WTC11 (cell line): ENCODE measurements around the gene C20orf144. TPM values are rescaled to one million over a fixed set of nuclear protein-coding genes. Genes with fewer than 3 reads are reported as not detected.

Experiments used
- ELF4 ChIP-seq: sonication (generic); formaldehyde crosslinking; IDR thresholded peaks from 2 replicates; pipeline ENCODE4 v1.8.1; 2022; ENCODE audit warnings: low read depth, mild to moderate bottlenecking, moderate library complexity, missing genetic modification reagents
- ETV6 ChIP-seq: sonication (generic); formaldehyde crosslinking; IDR thresholded peaks from 2 replicates; pipeline ENCODE4 v1.8.1; 2022; ENCODE audit warnings: mild to moderate bottlenecking, missing genetic modification reagents
- FOXK1 ChIP-seq: sonication (generic); formaldehyde crosslinking; IDR thresholded peaks from 2 replicates; pipeline ENCODE4 v1.8.0; 2022; ENCODE audit warnings: mild to moderate bottlenecking, moderate library complexity, missing genetic modification reagents
- GRHL2 ChIP-seq: fragments of 250-450 bp; sonication (Bioruptor Pico); IDR thresholded peaks from 2 replicates; pipeline ENCODE4 v1.8.0; 2022; ENCODE audit warnings: mild to moderate bottlenecking, moderate library complexity; ENCODE audit not compliant: insufficient replicate concordance, severe bottlenecking
- NFATC4 ChIP-seq: fragments of 250-450 bp; sonication (Bioruptor Pico); IDR thresholded peaks from 2 replicates; pipeline ENCODE4 v1.9.0; 2021; ENCODE audit warnings: mild to moderate bottlenecking
- RORB ChIP-seq: fragments of 250-450 bp; sonication (Bioruptor Pico); IDR thresholded peaks from 2 replicates; pipeline ENCODE4 v1.9.0; 2021; ENCODE audit warnings: mild to moderate bottlenecking
- SMAD3 ChIP-seq: sonication (generic); formaldehyde crosslinking; IDR thresholded peaks from 2 replicates; pipeline ENCODE4 v1.8.0; 2022; ENCODE audit warnings: missing genetic modification reagents, mild to moderate bottlenecking, borderline replicate concordance
- TEAD1 ChIP-seq: sonication (generic); formaldehyde crosslinking; IDR thresholded peaks from 2 replicates; pipeline ENCODE4 v1.8.0; 2022; ENCODE audit warnings: mild to moderate bottlenecking, missing genetic modification reagents
- ZBTB21 ChIP-seq: sonication (generic); formaldehyde crosslinking; IDR thresholded peaks from 2 replicates; pipeline ENCODE4 v1.8.1; 2023; ENCODE audit warnings: mild to moderate bottlenecking, missing genetic modification reagents, borderline replicate concordance
- ZNF219 ChIP-seq: sonication (generic); formaldehyde crosslinking; IDR thresholded peaks from 2 replicates; pipeline ENCODE4 v1.8.0; 2023; ENCODE audit warnings: missing genetic modification reagents, mild to moderate bottlenecking, borderline replicate concordance
- ZNF232 ChIP-seq: sonication (generic); formaldehyde crosslinking; IDR thresholded peaks from 2 replicates; pipeline ENCODE4 v1.8.0; 2022; ENCODE audit warnings: mild to moderate bottlenecking, missing genetic modification reagents
- ZNF263 ChIP-seq: sonication (generic); formaldehyde crosslinking; IDR thresholded peaks from 2 replicates; pipeline ENCODE4 v1.8.1; 2022; ENCODE audit warnings: low read depth, mild to moderate bottlenecking, moderate library complexity, missing genetic modification reagents
- total RNA-seq: library from RNA; stranded (reverse); gene quantifications from 3 replicates; pipeline ENCODE4 v1.2.3, GENCODE V29; 2021
- TF ChIP-seq, protein P1 (sequence below): sonication (generic); formaldehyde crosslinking; IDR thresholded peaks from 2 replicates; pipeline ENCODE4 v1.8.1; 2023; ENCODE audit warnings: mild to moderate bottlenecking, missing genetic modification reagents, borderline replicate concordance
- TF ChIP-seq, protein P2 (sequence below): fragments of 250-450 bp; sonication (Bioruptor Pico); IDR thresholded peaks from 2 replicates; pipeline ENCODE4 v1.9.0; 2021; ENCODE audit warnings: mild to moderate bottlenecking
- TF ChIP-seq, protein P3 (sequence below): fragments of 250-450 bp; sonication (Bioruptor Pico); IDR thresholded peaks from 2 replicates; pipeline ENCODE4 v1.9.0; 2021; ENCODE audit warnings: mild to moderate bottlenecking
- TF ChIP-seq, protein P4 (sequence below): sonication (generic); formaldehyde crosslinking; IDR thresholded peaks from 2 replicates; pipeline ENCODE4 v1.8.1; 2022; ENCODE audit warnings: mild to moderate bottlenecking, moderate library complexity, missing genetic modification reagents
- TF ChIP-seq, protein P5 (sequence below): sonication (generic); formaldehyde crosslinking; IDR thresholded peaks from 2 replicates; pipeline ENCODE4 v1.8.1; 2023; ENCODE audit warnings: mild to moderate bottlenecking, moderate library complexity, missing genetic modification reagents
- TF ChIP-seq, protein P6 (sequence below): sonication (generic); formaldehyde crosslinking; IDR thresholded peaks from 2 replicates; pipeline ENCODE4 v1.8.0; 2023; ENCODE audit warnings: missing genetic modification reagents
- TF ChIP-seq, protein P7 (sequence below): sonication (generic); formaldehyde crosslinking; IDR thresholded peaks from 2 replicates; pipeline ENCODE4 v1.8.1; 2023; ENCODE audit warnings: mild to moderate bottlenecking, missing genetic modification reagents, moderate library complexity
- TF ChIP-seq, protein P8 (sequence below): fragments of 200-600 bp; IDR thresholded peaks from 2 replicates; pipeline ENCODE4 v1.8.0; 2022; ENCODE audit warnings: antibody characterized with exemption
- TF ChIP-seq, protein P9 (sequence below): sonication (generic); formaldehyde crosslinking; IDR thresholded peaks from 2 replicates; pipeline ENCODE4 v1.8.1; 2023; ENCODE audit warnings: mild to moderate bottlenecking, missing genetic modification reagents, moderate library complexity
- TF ChIP-seq, protein P10 (sequence below): sonication (generic); formaldehyde crosslinking; IDR thresholded peaks from 2 replicates; pipeline ENCODE4 v1.8.1; 2022; ENCODE audit warnings: mild to moderate bottlenecking, missing genetic modification reagents, moderate library complexity, borderline replicate concordance

The C20orf144 gene
- total RNA-seq, 1 experiment from 2014 or later, result 0.09 TPM

DNA sequence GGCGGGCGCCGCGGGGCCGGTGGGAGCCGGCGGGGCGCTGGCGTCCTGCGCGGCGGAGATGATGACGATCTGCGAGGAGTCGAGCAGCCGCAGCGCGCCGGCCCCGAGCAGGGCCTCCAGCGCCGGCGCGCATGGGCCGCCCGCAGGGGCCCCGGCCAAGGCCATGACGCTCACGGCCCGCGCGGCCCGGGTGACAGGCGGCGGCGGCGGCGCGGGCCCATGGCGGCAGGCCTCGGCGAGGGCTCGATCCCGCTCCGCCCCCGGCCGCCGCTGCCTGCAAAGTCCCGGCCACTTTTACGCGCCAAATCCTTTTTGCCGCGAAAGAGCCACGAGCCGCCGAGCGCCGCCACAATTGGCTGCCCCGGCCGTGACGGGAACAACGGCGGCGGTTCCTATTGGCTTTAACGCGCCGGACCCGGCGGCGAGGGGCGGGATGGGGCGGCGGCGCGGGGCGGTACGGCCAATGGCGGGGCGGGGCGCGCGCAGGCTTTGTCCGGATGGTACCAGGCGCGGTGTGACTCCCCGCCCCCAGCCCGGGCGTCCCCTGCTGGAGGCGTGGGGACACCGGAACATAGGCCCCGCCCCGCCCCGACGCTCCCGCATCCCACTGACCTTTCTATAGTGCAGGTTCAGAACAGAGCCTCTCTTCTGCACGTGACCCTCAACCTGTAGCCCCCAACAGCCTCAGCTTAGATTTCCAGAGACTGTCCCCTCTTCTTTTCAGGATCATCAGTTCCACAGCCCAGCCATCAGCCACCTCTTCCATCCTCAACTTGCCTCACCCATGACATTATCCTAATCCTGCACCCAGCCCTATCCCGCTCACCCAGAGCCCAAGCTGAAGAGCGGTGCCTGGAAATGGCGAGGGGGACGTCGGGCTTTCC is 24.2 kb downstream of the C20orf144 start, which contains the start of gene E2F1 (continued):
- TF ChIP-seq, protein P1, sequence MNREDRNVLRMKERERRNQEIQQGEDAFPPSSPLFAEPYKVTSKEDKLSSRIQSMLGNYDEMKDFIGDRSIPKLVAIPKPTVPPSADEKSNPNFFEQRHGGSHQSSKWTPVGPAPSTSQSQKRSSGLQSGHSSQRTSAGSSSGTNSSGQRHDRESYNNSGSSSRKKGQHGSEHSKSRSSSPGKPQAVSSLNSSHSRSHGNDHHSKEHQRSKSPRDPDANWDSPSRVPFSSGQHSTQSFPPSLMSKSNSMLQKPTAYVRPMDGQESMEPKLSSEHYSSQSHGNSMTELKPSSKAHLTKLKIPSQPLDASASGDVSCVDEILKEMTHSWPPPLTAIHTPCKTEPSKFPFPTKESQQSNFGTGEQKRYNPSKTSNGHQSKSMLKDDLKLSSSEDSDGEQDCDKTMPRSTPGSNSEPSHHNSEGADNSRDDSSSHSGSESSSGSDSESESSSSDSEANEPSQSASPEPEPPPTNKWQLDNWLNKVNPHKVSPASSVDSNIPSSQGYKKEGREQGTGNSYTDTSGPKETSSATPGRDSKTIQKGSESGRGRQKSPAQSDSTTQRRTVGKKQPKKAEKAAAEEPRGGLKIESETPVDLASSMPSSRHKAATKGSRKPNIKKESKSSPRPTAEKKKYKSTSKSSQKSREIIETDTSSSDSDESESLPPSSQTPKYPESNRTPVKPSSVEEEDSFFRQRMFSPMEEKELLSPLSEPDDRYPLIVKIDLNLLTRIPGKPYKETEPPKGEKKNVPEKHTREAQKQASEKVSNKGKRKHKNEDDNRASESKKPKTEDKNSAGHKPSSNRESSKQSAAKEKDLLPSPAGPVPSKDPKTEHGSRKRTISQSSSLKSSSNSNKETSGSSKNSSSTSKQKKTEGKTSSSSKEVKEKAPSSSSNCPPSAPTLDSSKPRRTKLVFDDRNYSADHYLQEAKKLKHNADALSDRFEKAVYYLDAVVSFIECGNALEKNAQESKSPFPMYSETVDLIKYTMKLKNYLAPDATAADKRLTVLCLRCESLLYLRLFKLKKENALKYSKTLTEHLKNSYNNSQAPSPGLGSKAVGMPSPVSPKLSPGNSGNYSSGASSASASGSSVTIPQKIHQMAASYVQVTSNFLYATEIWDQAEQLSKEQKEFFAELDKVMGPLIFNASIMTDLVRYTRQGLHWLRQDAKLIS (CRISPR knock-in tag), result no peak
- TF ChIP-seq ZNF263 (CRISPR knock-in tag), result no peak
- TF ChIP-seq ZBTB21, result no peak
- peak; percentile 85; the same call in 1 of the 2 replicates for TF ChIP-seq TEAD1 (CRISPR knock-in tag)
- peak; percentile 83; the same call in 1 of the 2 replicates for TF ChIP-seq ZNF232
- TF ChIP-seq, protein P2, sequence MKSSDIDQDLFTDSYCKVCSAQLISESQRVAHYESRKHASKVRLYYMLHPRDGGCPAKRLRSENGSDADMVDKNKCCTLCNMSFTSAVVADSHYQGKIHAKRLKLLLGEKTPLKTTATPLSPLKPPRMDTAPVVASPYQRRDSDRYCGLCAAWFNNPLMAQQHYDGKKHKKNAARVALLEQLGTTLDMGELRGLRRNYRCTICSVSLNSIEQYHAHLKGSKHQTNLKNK (CRISPR knock-in tag), result no peak
- TF ChIP-seq, protein P3, sequence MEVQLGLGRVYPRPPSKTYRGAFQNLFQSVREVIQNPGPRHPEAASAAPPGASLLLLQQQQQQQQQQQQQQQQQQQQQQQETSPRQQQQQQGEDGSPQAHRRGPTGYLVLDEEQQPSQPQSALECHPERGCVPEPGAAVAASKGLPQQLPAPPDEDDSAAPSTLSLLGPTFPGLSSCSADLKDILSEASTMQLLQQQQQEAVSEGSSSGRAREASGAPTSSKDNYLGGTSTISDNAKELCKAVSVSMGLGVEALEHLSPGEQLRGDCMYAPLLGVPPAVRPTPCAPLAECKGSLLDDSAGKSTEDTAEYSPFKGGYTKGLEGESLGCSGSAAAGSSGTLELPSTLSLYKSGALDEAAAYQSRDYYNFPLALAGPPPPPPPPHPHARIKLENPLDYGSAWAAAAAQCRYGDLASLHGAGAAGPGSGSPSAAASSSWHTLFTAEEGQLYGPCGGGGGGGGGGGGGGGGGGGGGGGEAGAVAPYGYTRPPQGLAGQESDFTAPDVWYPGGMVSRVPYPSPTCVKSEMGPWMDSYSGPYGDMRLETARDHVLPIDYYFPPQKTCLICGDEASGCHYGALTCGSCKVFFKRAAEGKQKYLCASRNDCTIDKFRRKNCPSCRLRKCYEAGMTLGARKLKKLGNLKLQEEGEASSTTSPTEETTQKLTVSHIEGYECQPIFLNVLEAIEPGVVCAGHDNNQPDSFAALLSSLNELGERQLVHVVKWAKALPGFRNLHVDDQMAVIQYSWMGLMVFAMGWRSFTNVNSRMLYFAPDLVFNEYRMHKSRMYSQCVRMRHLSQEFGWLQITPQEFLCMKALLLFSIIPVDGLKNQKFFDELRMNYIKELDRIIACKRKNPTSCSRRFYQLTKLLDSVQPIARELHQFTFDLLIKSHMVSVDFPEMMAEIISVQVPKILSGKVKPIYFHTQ (CRISPR knock-in tag), result no peak
- no peak for TF ChIP-seq RORB (CRISPR knock-in tag)
- TF ChIP-seq, protein P4, sequence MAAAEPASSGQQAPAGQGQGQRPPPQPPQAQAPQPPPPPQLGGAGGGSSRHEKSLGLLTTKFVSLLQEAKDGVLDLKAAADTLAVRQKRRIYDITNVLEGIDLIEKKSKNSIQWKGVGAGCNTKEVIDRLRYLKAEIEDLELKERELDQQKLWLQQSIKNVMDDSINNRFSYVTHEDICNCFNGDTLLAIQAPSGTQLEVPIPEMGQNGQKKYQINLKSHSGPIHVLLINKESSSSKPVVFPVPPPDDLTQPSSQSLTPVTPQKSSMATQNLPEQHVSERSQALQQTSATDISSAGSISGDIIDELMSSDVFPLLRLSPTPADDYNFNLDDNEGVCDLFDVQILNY, result peak; percentile 97
- TF ChIP-seq, protein P5, sequence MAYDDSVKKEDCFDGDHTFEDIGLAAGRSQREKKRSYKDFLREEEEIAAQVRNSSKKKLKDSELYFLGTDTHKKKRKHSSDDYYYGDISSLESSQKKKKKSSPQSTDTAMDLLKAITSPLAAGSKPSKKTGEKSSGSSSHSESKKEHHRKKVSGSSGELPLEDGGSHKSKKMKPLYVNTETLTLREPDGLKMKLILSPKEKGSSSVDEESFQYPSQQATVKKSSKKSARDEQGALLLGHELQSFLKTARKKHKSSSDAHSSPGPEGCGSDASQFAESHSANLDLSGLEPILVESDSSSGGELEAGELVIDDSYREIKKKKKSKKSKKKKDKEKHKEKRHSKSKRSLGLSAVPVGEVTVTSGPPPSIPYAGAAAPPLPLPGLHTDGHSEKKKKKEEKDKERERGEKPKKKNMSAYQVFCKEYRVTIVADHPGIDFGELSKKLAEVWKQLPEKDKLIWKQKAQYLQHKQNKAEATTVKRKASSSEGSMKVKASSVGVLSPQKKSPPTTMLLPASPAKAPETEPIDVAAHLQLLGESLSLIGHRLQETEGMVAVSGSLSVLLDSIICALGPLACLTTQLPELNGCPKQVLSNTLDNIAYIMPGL (CRISPR knock-in tag), result 0 out of 2 replicates have a peak, but pooled peaks have one; percentile 38
- no peak for TF ChIP-seq ELF4 (CRISPR knock-in tag)
- TF ChIP-seq, protein P6, sequence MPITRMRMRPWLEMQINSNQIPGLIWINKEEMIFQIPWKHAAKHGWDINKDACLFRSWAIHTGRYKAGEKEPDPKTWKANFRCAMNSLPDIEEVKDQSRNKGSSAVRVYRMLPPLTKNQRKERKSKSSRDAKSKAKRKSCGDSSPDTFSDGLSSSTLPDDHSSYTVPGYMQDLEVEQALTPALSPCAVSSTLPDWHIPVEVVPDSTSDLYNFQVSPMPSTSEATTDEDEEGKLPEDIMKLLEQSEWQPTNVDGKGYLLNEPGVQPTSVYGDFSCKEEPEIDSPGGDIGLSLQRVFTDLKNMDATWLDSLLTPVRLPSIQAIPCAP (CRISPR knock-in tag), result no peak
- TF ChIP-seq SMAD3 (CRISPR knock-in tag), result peak; percentile 50; the same call in 1 of the 2 replicates
- no peak for TF ChIP-seq GRHL2 (CRISPR knock-in tag)
- TF ChIP-seq, protein P7, sequence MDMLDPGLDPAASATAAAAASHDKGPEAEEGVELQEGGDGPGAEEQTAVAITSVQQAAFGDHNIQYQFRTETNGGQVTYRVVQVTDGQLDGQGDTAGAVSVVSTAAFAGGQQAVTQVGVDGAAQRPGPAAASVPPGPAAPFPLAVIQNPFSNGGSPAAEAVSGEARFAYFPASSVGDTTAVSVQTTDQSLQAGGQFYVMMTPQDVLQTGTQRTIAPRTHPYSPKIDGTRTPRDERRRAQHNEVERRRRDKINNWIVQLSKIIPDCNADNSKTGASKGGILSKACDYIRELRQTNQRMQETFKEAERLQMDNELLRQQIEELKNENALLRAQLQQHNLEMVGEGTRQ (CRISPR knock-in tag), result peak; percentile 81
- TF ChIP-seq, protein P8, sequence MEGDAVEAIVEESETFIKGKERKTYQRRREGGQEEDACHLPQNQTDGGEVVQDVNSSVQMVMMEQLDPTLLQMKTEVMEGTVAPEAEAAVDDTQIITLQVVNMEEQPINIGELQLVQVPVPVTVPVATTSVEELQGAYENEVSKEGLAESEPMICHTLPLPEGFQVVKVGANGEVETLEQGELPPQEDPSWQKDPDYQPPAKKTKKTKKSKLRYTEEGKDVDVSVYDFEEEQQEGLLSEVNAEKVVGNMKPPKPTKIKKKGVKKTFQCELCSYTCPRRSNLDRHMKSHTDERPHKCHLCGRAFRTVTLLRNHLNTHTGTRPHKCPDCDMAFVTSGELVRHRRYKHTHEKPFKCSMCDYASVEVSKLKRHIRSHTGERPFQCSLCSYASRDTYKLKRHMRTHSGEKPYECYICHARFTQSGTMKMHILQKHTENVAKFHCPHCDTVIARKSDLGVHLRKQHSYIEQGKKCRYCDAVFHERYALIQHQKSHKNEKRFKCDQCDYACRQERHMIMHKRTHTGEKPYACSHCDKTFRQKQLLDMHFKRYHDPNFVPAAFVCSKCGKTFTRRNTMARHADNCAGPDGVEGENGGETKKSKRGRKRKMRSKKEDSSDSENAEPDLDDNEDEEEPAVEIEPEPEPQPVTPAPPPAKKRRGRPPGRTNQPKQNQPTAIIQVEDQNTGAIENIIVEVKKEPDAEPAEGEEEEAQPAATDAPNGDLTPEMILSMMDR, result no peak
- peak; percentile 81 for TF ChIP-seq FOXK1 (CRISPR knock-in tag)
- TF ChIP-seq NFATC4 (CRISPR knock-in tag), result no peak
- TF ChIP-seq ETV6 (CRISPR knock-in tag), result peak; percentile 73
- TF ChIP-seq ZNF219 (CRISPR knock-in tag), result no peak
- TF ChIP-seq, protein P9, sequence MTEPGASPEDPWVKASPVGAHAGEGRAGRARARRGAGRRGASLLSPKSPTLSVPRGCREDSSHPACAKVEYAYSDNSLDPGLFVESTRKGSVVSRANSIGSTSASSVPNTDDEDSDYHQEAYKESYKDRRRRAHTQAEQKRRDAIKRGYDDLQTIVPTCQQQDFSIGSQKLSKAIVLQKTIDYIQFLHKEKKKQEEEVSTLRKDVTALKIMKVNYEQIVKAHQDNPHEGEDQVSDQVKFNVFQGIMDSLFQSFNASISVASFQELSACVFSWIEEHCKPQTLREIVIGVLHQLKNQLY (CRISPR knock-in tag), result no peak
- TF ChIP-seq, protein P10, sequence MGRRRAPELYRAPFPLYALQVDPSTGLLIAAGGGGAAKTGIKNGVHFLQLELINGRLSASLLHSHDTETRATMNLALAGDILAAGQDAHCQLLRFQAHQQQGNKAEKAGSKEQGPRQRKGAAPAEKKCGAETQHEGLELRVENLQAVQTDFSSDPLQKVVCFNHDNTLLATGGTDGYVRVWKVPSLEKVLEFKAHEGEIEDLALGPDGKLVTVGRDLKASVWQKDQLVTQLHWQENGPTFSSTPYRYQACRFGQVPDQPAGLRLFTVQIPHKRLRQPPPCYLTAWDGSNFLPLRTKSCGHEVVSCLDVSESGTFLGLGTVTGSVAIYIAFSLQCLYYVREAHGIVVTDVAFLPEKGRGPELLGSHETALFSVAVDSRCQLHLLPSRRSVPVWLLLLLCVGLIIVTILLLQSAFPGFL, result peak; percentile 82; the same call in 1 of the 2 replicates
